ENCODE data around the gene GLMN. TPM values are rescaled to one million over a fixed set of nuclear protein-coding genes. Genes with fewer than 3 reads are reported as not detected.
"Not testable (repeated sequence)": the region's sequence is repeated elsewhere in the genome, so short reads cannot be mapped to it uniquely, and the experiment has no call there.

GLMN gene
- total RNA-seq, 1 experiment from 2014 or later = 23.6 TPM

DNA sequence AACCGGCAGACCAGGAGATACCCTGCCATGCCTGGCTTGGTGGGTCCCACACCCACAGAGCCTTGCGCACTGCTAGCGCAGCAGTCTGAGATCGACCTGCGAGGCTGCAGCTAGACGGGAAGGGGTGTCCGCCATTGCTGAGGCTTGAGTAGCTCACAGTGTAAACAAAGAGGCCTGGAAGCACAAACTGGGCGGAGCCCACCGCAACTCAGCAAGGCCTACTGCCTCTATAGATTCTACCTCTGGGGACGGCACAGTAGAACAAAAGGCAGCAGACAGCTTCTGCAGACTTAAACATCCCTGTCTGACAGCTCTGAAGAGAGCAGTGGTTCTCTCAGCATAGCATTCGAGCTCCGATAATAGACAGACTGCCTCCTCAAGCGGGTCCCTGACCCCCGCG lies 19.0 kb downstream of the GLMN start:
- H3K4me2 ChIP-seq (ENCODE audit: insufficient read depth, insufficient read length, low read length); H2AK5ac ChIP-seq (ENCODE audit: insufficient read length, low read length); H2AFZ ChIP-seq (ENCODE audit: low read length); H3K56ac ChIP-seq (ENCODE audit: insufficient read length, low read depth, low read length); H3K27me3 Mint-ChIP-seq (ENCODE audit: low read depth); H4K8ac ChIP-seq (replicated peaks; ENCODE audit: insufficient read length, low read depth, low read length); DNase-seq; H4K91ac ChIP-seq (ENCODE audit: insufficient read length, low read depth, low read length); H3K79me2 ChIP-seq (ENCODE audit: insufficient read depth, low read length); H4K5ac ChIP-seq (ENCODE audit: insufficient read length, low read depth, low read length); H2BK20ac ChIP-seq (ENCODE audit: low read depth, low read length, poor library complexity, severe bottlenecking); H3K23me2 ChIP-seq (ENCODE audit: insufficient read length, low read depth, low read length, poor library complexity, severe bottlenecking); H3K18ac ChIP-seq (ENCODE audit: insufficient read length, low read depth, low read length); H3K4me1 ChIP-seq (ENCODE audit: insufficient read depth, low read length); H3K27me3 ChIP-seq (ENCODE audit: insufficient read depth, low read length); H2BK5ac ChIP-seq (ENCODE audit: insufficient read length, low read length); H2BK12ac ChIP-seq (ENCODE audit: insufficient read length, low read depth, low read length); H3K27ac ChIP-seq (ENCODE audit: insufficient read length, low read depth, low read length); H3K9me3 Mint-ChIP-seq; H2BK15ac ChIP-seq (ENCODE audit: low read depth, low read length); H3K9me3 ChIP-seq (ENCODE audit: control insufficient read depth, low read depth, low read length); H3K14ac ChIP-seq (ENCODE audit: insufficient read depth, low read length); H2BK120ac ChIP-seq (ENCODE audit: low read depth, low read length, poor library complexity, severe bottlenecking); H3K4me1 Mint-ChIP-seq; H3K4ac ChIP-seq (ENCODE audit: low read depth, low read length); H3K23ac ChIP-seq (ENCODE audit: insufficient read length, low read depth, low read length); H3T11ph ChIP-seq (ENCODE audit: low read length); H4K20me1 ChIP-seq (ENCODE audit: control insufficient read depth, insufficient read depth, insufficient read length); H3K9ac ChIP-seq (ENCODE audit: extremely low read depth, insufficient read length, low read length); H3K79me1 ChIP-seq (ENCODE audit: insufficient read depth, low read depth, low read length, poor library complexity, severe bottlenecking); H3K27ac Mint-ChIP-seq; H3K4me3 Mint-ChIP-seq: not testable (repeated sequence)
- peaks cover 28 to 66% (median 58%) of the 10 kb centered on the region in 3 experiments for H3K36me3 Mint-ChIP-seq (ENCODE audit: insufficient read depth in 1 of 3, low read depth in 3 of 3)
- no CpG with 5 or more reads among the region's 15 CpGs for WGBS (ENCODE audit: extremely low coverage, insufficient read length, low lambda C conversion rate)
